ENCODE measurements around the gene WARS2.
"Not testable (repeated sequence)": the region's sequence is repeated elsewhere in the genome, so short reads cannot be mapped to it uniquely, and the experiment has no call there.

Gene WARS2

DNA sequence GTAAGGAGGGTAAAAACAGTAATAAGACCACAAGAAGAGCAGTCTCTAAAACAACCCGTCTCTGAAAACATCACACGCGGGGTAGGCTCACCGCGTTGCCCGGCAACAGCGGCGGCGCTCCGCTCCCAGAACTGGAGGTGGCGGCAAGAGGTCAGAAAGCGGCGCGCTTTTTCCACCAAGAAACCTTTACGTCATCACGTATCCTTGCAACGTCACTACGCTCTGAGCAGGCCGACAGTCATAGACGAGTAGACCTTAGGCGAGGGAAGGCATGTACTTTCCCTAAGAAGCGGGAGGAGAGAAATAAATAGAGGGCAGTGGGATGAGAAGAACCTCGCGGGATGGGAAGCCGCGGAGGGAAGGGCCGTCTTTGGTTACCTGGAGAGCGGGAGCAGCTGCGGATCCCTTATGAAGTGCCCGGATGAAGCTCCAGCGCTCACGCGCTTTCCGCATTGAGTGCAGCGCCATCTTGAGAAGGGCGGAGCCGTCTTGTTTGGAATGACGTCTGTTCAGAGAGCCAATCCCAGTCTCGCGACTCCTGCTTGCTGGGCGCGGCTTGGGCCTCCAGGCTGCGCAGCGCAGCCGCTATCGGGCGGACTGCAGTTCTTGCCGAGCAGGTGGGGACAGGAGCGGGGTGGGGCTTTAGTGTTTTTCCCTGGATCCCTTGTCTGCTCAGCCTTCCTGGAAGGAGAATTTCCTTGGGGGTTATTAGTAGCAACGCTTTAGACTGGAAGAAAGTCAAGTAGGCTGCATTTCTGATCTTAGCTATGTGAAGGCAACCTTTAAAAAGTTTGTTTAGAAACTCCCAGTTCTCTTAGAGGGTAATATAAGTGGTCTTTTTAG lies at the start of gene WARS2:
TSS of gene WARS2 (minus strand) at position 477 of the 843 bp plus-strand sequence. CDS start at position 468, 9 bp downstream.
- DNase-seq (ENCODE audit: low read depth, low spot score) = peak; percentile 84

DNA sequence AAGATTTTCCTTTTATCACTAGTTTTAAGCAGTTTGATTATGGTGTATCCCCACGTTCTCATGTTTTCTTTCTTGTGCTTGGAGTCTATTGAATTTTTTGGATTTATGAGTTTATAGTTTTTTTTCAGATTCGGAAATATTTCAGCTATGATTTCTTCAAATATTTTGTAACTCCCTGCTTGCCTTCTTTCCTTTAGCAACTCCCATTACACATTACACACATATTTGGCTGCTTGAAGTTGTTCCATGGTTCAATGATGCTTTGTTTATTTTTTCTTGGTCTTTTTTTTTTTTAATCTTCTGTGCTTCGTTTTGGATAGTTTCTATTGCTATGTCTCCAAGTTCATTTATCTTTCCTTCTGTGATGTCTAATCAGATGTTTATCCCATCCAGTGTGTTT lies 48.5 kb upstream of the WARS2 start:
- no peak for DNase-seq (ENCODE audit: low read depth, low spot score)

- no peak for DNase-seq (ENCODE audit: low read depth, low spot score)
Measured at GRCh38 chr1:119187416-119187815, 47.0 kb upstream of the WARS2 start.

DNA sequence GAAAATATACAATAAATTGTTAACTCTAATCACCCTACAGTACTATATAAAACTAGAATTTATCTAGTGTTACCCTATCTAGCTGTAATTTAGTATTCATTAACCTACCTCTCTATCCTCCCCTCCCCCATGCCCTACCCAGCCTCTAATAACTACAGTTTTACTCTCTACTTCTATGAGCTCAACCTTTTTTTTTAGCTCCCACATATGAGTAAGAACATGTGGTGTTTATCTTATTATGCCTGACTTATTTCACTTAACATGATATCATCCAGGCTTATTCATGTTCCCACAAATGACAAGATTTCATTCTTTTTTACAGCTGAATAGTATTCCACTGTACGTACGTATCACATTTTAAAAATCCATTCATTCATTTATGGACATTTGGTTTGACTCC lies 46.0 kb upstream of the WARS2 start:
- DNase-seq (ENCODE audit: low read depth, low spot score) = no peak

GRCh38 chr1:119184972-119185371 lies 44.5 kb upstream of the WARS2 start:
- DNase-seq (ENCODE audit: low read depth, low spot score) = no peak

- DNase-seq (ENCODE audit: low read depth, low spot score) = no peak
Measured at GRCh38 chr1:119181218-119181617, 40.8 kb upstream of the WARS2 start.

DNA sequence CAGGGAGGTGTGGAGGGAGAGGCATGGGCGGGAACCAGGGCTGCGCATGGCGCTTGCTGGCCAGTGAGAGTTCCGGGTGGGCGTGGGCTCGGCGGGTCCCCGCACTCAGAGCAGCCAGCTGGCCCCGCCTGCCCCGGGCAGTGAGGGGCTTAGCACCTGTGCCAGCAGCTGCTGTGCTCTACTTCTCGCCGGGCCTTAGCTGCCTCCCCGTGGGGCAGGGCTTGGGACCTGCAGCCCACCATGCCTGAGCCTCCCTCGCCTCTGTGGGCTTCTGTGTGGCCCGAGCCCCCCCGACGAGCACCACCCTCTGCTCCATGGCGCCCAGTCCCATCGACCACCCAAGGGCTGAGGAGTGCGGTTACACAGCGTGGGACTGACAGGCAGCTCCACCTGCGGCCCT lies 38.6 kb upstream of the WARS2 start:
- no peak for DNase-seq (ENCODE audit: low read depth, low spot score)

- not testable (repeated sequence) for DNase-seq (ENCODE audit: low read depth, low spot score)
Measured at GRCh38 chr1:119172927-119173326, 32.5 kb upstream of the WARS2 start.

GRCh38 chr1:119171381-119172010 lies 31.0 kb upstream of the WARS2 start:
- DNase-seq (ENCODE audit: low read depth, low spot score) = not testable (repeated sequence)

GRCh38 chr1:119163396-119163795 lies 22.9 kb upstream of the WARS2 start:
- DNase-seq (ENCODE audit: low read depth, low spot score) = no peak

GRCh38 chr1:119160866-119161265 lies 20.4 kb upstream of the WARS2 start:
- no peak for DNase-seq (ENCODE audit: low read depth, low spot score)

- no peak for DNase-seq (ENCODE audit: low read depth, low spot score)
Measured at GRCh38 chr1:119160409-119160808, 20.0 kb upstream of the WARS2 start.

GRCh38 chr1:119159966-119160365 lies 19.5 kb upstream of the WARS2 start:
- DNase-seq (ENCODE audit: low read depth, low spot score) = no peak

DNA sequence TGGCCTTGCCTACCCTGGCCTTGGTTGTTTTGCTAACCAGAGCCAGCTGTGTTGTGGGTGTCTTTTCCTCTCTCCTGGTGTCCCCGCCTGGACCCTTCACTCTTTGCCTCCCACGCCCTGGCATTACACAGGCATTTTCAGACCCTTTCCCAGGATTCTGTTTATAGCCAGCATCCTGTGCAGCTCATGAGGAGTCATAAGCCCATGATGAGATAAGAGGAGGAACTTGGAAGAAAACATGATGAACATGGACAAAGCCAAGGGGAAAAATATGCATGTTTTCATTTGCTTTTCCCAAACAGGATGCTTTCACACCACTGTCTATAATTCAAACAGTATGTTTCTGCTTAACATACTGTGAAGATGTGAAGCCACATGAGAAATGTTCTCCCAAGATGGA lies 18.7 kb upstream of the WARS2 start:
- DNase-seq (ENCODE audit: low read depth, low spot score) = no peak

DNA sequence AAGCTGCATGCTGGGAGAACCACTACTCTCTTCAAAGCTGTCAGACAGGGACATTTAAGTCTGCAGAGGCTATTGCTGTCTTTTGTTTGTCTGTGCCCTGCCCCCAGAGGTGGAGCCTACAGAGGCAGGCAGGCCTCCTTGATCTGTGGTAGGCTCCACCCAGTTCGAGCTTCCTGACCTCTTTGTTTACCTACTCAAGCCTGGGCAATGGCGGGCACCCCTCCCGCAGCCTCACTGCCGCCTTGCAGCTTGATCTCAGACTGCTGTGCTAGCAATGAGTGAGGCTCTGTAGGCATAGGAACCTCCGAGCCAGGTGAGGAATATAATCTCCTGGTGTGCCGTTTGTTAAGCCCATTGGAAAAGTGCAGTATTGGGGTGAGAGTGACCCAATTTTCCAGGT lies 16.3 kb upstream of the WARS2 start:
- not testable (repeated sequence) for DNase-seq (ENCODE audit: low read depth, low spot score)

GRCh38 chr1:119155069-119155468 lies 14.6 kb upstream of the WARS2 start:
- DNase-seq (ENCODE audit: low read depth, low spot score) = not testable (repeated sequence)

- DNase-seq (ENCODE audit: low read depth, low spot score) = no peak
Measured at GRCh38 chr1:119150150-119150549, 9.7 kb upstream of the WARS2 start.

DNA sequence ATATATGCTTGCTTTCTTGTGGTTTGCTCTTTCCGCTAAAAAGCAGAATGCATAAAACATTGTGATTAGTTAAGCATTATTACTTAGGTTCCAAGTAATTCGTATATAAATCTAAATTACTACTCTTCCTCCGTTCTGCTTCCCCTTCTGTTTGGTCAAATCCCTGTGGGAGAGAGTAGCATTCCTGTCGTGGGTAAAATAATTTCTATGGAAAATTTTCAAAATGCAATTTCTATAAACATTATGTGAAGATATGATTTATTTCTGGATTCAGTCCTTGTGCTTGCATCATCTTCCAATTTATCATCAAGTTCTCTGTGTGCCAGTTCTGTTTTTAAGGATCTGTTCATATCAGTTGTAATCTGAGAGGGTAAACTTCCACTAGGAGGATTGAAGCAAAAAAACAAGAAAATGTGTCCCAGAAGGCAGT lies 7.2 kb upstream of the WARS2 start:
- no peak for DNase-seq (ENCODE audit: low read depth, low spot score)

GRCh38 chr1:119146466-119146865 lies 6.0 kb upstream of the WARS2 start:
- DNase-seq (ENCODE audit: low read depth, low spot score) = no peak

GRCh38 chr1:119144813-119145212 lies 4.4 kb upstream of the WARS2 start:
- no peak for DNase-seq (ENCODE audit: low read depth, low spot score)

GRCh38 chr1:119143706-119144105 lies 3.3 kb upstream of the WARS2 start:
- no peak for DNase-seq (ENCODE audit: low read depth, low spot score)

GRCh38 chr1:119141660-119142059 lies 1.2 kb upstream of the WARS2 start:
- DNase-seq (ENCODE audit: low read depth, low spot score) = no peak

DNA sequence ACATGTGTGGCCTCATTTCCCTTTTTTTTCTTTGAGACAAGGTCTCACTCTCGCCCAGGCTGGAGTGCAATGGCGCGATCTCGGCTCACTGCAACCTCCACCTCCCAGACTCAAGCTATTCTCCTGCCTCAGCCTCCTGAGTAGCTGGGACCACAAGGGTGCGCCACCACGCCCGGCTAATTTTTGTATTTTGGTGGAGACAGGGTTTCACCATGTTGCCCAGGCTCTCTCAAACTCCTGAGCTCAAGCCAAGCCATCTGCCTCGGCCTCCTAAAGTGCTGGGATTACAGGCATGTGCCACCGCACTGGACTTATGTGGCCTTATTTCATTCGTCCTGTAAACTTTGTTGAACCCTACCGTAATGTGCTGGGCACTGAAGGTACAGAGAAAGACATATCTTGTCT lies 569 bp upstream of the WARS2 start:
- DNase-seq (ENCODE audit: low read depth, low spot score) = no peak
